Measurements from ENCODE around the gene KIF6. TPM values are rescaled to one million over a fixed set of nuclear protein-coding genes. Genes with fewer than 3 reads are reported as not detected.

KIF6 gene
- polyA plus RNA-seq, 1 donor (not counting 4 experiments of a cell fraction or from before 2014, with no cell fraction given): 0.14 TPM

GRCh38 chr6:39772559-39773273, 47.5 kb upstream of the KIF6 start:
- FAIRE-seq (no peak), DNase-seq (ENCODE audit: low read depth, low spot score) (no peak)
- Histone ChIP-seq H3K27me3 (ENCODE audit: control insufficient read depth, extremely low read depth, insufficient read depth, low read length) (no peaks in the 10 kb centered on the region), H4K20me1 (ENCODE audit: control insufficient read depth, extremely low read depth, insufficient read depth, low read length) (no peaks in the 10 kb centered on the region), H3K4me1 (ENCODE audit: control insufficient read depth, extremely low read depth, insufficient read depth, low read length) (no peaks in the 10 kb centered on the region), H3K9ac (ENCODE audit: control insufficient read depth, extremely low read depth, insufficient read depth, low read length) (no peak overlapping the region), H3K36me3 (ENCODE audit: control insufficient read depth in 2 of 2, extremely low read depth in 1 of 2, insufficient read depth in 2 of 2, low read length in 2 of 2) (no peaks in the 10 kb centered on the region), H3K9me3 (ENCODE audit: control insufficient read depth, low read depth, low read length) (no peaks in the 10 kb centered on the region), H3K79me2 (ENCODE audit: control insufficient read depth, insufficient read depth, low read length) (no peaks in the 10 kb centered on the region), H3K4me2 (ENCODE audit: control insufficient read depth, extremely low read depth, insufficient read depth, low read depth, low read length) (no peak overlapping the region), H3K27ac (ENCODE audit: control insufficient read depth, insufficient read depth, low read length) (no peak overlapping the region), H3K4me3 (ENCODE audit: control insufficient read depth in 2 of 3, extremely low read depth in 1 of 3, insufficient read depth in 2 of 3, low read depth in 1 of 3, low read length in 3 of 3) (no peak overlapping the region), H3K9me1 (ENCODE audit: control insufficient read depth, extremely low read depth, insufficient read depth, low read length) (no peaks in the 10 kb centered on the region), H2AFZ (ENCODE audit: control insufficient read depth, low read length) (no peak overlapping the region)
- dilution Hi-C loops (cut with MboI; ENCODE audit: extremely low pct_ligation_motif_present, low sequenced_read_pairs): no loop called here
- TF ChIP-seq EZH2 (IDR thresholded peaks at IDR 0.05; ENCODE audit: low read length) (no peak), CTCF (optimal IDR thresholded peaks at IDR 0.05 in 1 of 3, IDR thresholded peaks at IDR 0.05 in 1 of 3, conservative IDR thresholded peaks at IDR 0.05 in 1 of 3; ENCODE audit: extremely low read depth in 1 of 3, insufficient read depth in 2 of 3, low read length in 3 of 3) (no peak)

GRCh38 chr6:39770446-39770845, 45.2 kb upstream of the KIF6 start:
- H3K9ac ChIP-seq (ENCODE audit: control insufficient read depth, extremely low read depth, insufficient read depth, low read length): no peak overlapping the region
- no peak for TF ChIP-seq EZH2 (IDR thresholded peaks at IDR 0.05; ENCODE audit: low read length)
- FAIRE-seq: no peak
- H3K27me3 ChIP-seq (ENCODE audit: control insufficient read depth, extremely low read depth, insufficient read depth, low read length): no peaks in the 10 kb centered on the region
- dilution Hi-C loops (cut with MboI; ENCODE audit: extremely low pct_ligation_motif_present, low sequenced_read_pairs): no loop called here
- H3K9me3 ChIP-seq (ENCODE audit: control insufficient read depth, low read depth, low read length): no peaks in the 10 kb centered on the region
- DNase-seq (ENCODE audit: low read depth, low spot score): no peak
- no peak overlapping the region for H3K4me2 ChIP-seq (ENCODE audit: control insufficient read depth, extremely low read depth, insufficient read depth, low read depth, low read length)
- no peaks in the 10 kb centered on the region for H3K36me3 ChIP-seq (ENCODE audit: control insufficient read depth in 2 of 2, extremely low read depth in 1 of 2, insufficient read depth in 2 of 2, low read length in 2 of 2)
- no peak overlapping the region for H3K4me3 ChIP-seq (ENCODE audit: control insufficient read depth in 2 of 3, extremely low read depth in 1 of 3, insufficient read depth in 2 of 3, low read depth in 1 of 3, low read length in 3 of 3)
- no peaks in the 10 kb centered on the region for H3K4me1 ChIP-seq (ENCODE audit: control insufficient read depth, extremely low read depth, insufficient read depth, low read length)
- no peaks in the 10 kb centered on the region for H3K79me2 ChIP-seq (ENCODE audit: control insufficient read depth, insufficient read depth, low read length)
- no peaks in the 10 kb centered on the region for H4K20me1 ChIP-seq (ENCODE audit: control insufficient read depth, extremely low read depth, insufficient read depth, low read length)
- no peak overlapping the region for H2AFZ ChIP-seq (ENCODE audit: control insufficient read depth, low read length)
- no peak overlapping the region for H3K27ac ChIP-seq (ENCODE audit: control insufficient read depth, insufficient read depth, low read length)
- H3K9me1 ChIP-seq (ENCODE audit: control insufficient read depth, extremely low read depth, insufficient read depth, low read length): no peaks in the 10 kb centered on the region

- H3K36me3 ChIP-seq (ENCODE audit: control insufficient read depth in 2 of 2, extremely low read depth in 1 of 2, insufficient read depth in 2 of 2, low read length in 2 of 2): no peaks in the 10 kb centered on the region
- dilution Hi-C loops (cut with MboI; ENCODE audit: extremely low pct_ligation_motif_present, low sequenced_read_pairs): no loop called here
Observed at GRCh38 chr6:39769012-39769411, 43.8 kb upstream of the KIF6 start.

More at GRCh38 chr6:39769012-39769411, 43.8 kb upstream of the KIF6 start:
- Histone ChIP-seq H3K9ac (ENCODE audit: control insufficient read depth, extremely low read depth, insufficient read depth, low read length) (no peak overlapping the region), H3K9me3 (ENCODE audit: control insufficient read depth, low read depth, low read length) (no peaks in the 10 kb centered on the region), H3K9me1 (ENCODE audit: control insufficient read depth, extremely low read depth, insufficient read depth, low read length) (no peaks in the 10 kb centered on the region), H3K4me3 (ENCODE audit: control insufficient read depth in 2 of 3, extremely low read depth in 1 of 3, insufficient read depth in 2 of 3, low read depth in 1 of 3, low read length in 3 of 3) (no peak overlapping the region), H2AFZ (ENCODE audit: control insufficient read depth, low read length) (no peak overlapping the region), H4K20me1 (ENCODE audit: control insufficient read depth, extremely low read depth, insufficient read depth, low read length) (no peaks in the 10 kb centered on the region), H3K27me3 (ENCODE audit: control insufficient read depth, extremely low read depth, insufficient read depth, low read length) (no peaks in the 10 kb centered on the region), H3K4me2 (ENCODE audit: control insufficient read depth, extremely low read depth, insufficient read depth, low read depth, low read length) (no peak overlapping the region), H3K4me1 (ENCODE audit: control insufficient read depth, extremely low read depth, insufficient read depth, low read length) (no peaks in the 10 kb centered on the region), H3K79me2 (ENCODE audit: control insufficient read depth, insufficient read depth, low read length) (no peaks in the 10 kb centered on the region), H3K27ac (ENCODE audit: control insufficient read depth, insufficient read depth, low read length) (no peak overlapping the region)
- no peak for DNase-seq (ENCODE audit: low read depth, low spot score)
- FAIRE-seq: no peak
- TF ChIP-seq CTCF (optimal IDR thresholded peaks at IDR 0.05 in 1 of 3, IDR thresholded peaks at IDR 0.05 in 1 of 3, conservative IDR thresholded peaks at IDR 0.05 in 1 of 3; ENCODE audit: extremely low read depth in 1 of 3, insufficient read depth in 2 of 3, low read length in 3 of 3): no peak
- TF ChIP-seq EZH2 (IDR thresholded peaks at IDR 0.05; ENCODE audit: low read length): no peak
